DND-41 (cell line): Measurements from ENCODE around the gene MVB12B.

Experiments
- CTCF ChIP-seq: IDR thresholded peaks from 2 replicates; pipeline ENCODE4 v1.5.1; 2012; ENCODE audit warnings: borderline replicate concordance, low read length, moderate library complexity, mild to moderate bottlenecking; ENCODE audit not compliant: poor library complexity, severe bottlenecking; ENCODE audit errors: extremely low read depth
- EZH2 ChIP-seq: IDR thresholded peaks from 3 replicates; pipeline ENCODE4 v1.6.1; 2012; ENCODE audit warnings: borderline replicate concordance, low read depth, mild to moderate bottlenecking, moderate library complexity, low read length, inconsistent platforms; ENCODE audit not compliant: severe bottlenecking

GRCh38 chr9:126295516-126295915 lies 31.1 kb upstream of the MVB12B start:
- TF ChIP-seq CTCF (no peak), EZH2 (no peak)
